Caco-2 (cell line): ENCODE data around the gene NUP93. TPM values are rescaled to one million over a fixed set of nuclear protein-coding genes. Genes with fewer than 3 reads are reported as not detected.

ENCODE experiments used
- BruUV-seq: library from RNA; stranded (reverse); fragments of 400-500 nt; replicated peaks from 2 replicates; lab custom pipeline; 2021; lab: Mats Ljungman, UMichigan
- CTCF ChIA-PET: fragments of 300-600 bp; sonication (Branson Sonifier 250); formaldehyde crosslinking; loops from one replicate; lab custom pipeline; 2022; ENCODE audit warnings: antibody characterized with exemption; lab: Charles Lee
- POLR2A ChIA-PET: fragments of 300-600 bp; sonication (Branson Sonifier 250); formaldehyde crosslinking; loops from one replicate; lab custom pipeline; 2022; ENCODE audit warnings: antibody characterized with exemption; lab: Charles Lee
- DNase-seq, 2 experiments: peaks; one replicate each; pipeline versions ENCODE4 v3.0.0 to v3.0.0-alpha.2; 2020 to 2022
- H3K27me3 ChIP-seq: replicated peaks from 2 replicates; pipeline ENCODE4 v1.6.0; 2011; ENCODE audit warnings: low read length; ENCODE audit not compliant: control insufficient read depth, insufficient read depth
- H3K36me3 ChIP-seq: 2 replicates; pipeline ENCODE4 v1.5.1; 2011; ENCODE audit warnings: low read length; ENCODE audit not compliant: control insufficient read depth, insufficient read depth
- H3K4me1 ChIP-seq: fragments of 250-450 bp; sonication (Bioruptor Pico); 2 replicates; pipeline ENCODE4 v1.5.1; 2020; ENCODE audit warnings: mild to moderate bottlenecking
- H3K4me3 ChIP-seq: 2 replicates; pipeline ENCODE4 v1.5.1; 2011; ENCODE audit warnings: low read depth, mild to moderate bottlenecking, control low read depth, low read length
- H3K9me3 ChIP-seq: fragments of 250-450 bp; sonication (Bioruptor Pico); 2 replicates; pipeline ENCODE4 v1.5.1; 2020; ENCODE audit warnings: mild to moderate bottlenecking, moderate library complexity
- H3K27ac Mint-ChIP-seq: one replicate; pipeline ENCODE4 v1.8.0; 2022; ENCODE audit warnings: mixed read lengths; ENCODE audit not compliant: unreplicated experiment
- H3K27me3 Mint-ChIP-seq: one replicate; pipeline ENCODE4 v1.8.0; 2022; ENCODE audit warnings: mixed read lengths; ENCODE audit not compliant: insufficient read depth, unreplicated experiment
- H3K36me3 Mint-ChIP-seq: one replicate; pipeline ENCODE4 v1.8.0; 2022; ENCODE audit warnings: mild to moderate bottlenecking, mixed read lengths; ENCODE audit not compliant: insufficient read depth, unreplicated experiment
- H3K4me1 Mint-ChIP-seq: one replicate; pipeline ENCODE4 v1.8.0; 2022; ENCODE audit warnings: low read depth, mixed read lengths; ENCODE audit not compliant: unreplicated experiment
- H3K4me3 Mint-ChIP-seq: one replicate; pipeline ENCODE4 v1.8.0; 2022; ENCODE audit warnings: mild to moderate bottlenecking, moderate library complexity, mixed read lengths; ENCODE audit not compliant: unreplicated experiment
- H3K9me3 Mint-ChIP-seq: one replicate; pipeline ENCODE4 v1.8.0; 2022; ENCODE audit warnings: mixed read lengths; ENCODE audit not compliant: unreplicated experiment
- CTCF ChIP-seq, 2 experiments: fragments of 200-600 bp in 1 of 2; IDR thresholded peaks; 1 replicate in 1 of 2; 2 replicates in 1 of 2; pipeline versions ENCODE4 v1.5.1 to v1.8.0; 2011 to 2022; ENCODE audit warnings: antibody characterized with exemption in 1 of 2, control low read depth in 1 of 2, inconsistent platforms in 1 of 2, low read depth in 1 of 2, low read length in 1 of 2, mild to moderate bottlenecking in 1 of 2, moderate library complexity in 1 of 2; ENCODE audit not compliant: insufficient read depth in 1 of 2, severe bottlenecking in 1 of 2, unreplicated experiment in 1 of 2
- intact Hi-C: fragments of 100-400 bp; cut with micrococcal nuclease; formaldehyde crosslinking; loops from one replicate; pipeline ENCODE4 v1.10.0; 2022; ENCODE audit not compliant: unreplicated experiment
- total RNA-seq: library from RNA; stranded (reverse); gene quantifications from 2 replicates; pipeline ENCODE4 v1.2.3, GENCODE V29; 2022

Gene NUP93
- total RNA-seq, 1 experiment from 2014 or later, result 148 TPM

- intact Hi-C loops, result no loop called here
- Mint-ChIP-seq H3K4me3 (no peak overlapping the region), H3K27ac (no peak overlapping the region), H3K36me3 (peaks cover 6% of the 10 kb centered on the region), H3K9me3 (no peaks in the 10 kb centered on the region), H3K27me3 (no peaks in the 10 kb centered on the region), H3K4me1 (no peaks in the 10 kb centered on the region)
- no peak for DNase-seq
- H3K27me3 ChIP-seq, result no peaks in the 10 kb centered on the region
- ChIA-PET POLR2A (interaction anchor here (0.6 kb wide), 1 partner anchor 24 kb away, joined by 6 read pairs; no protein-coding TSS in a partner anchor), CTCF (interaction anchor here (0.5 to 0.6 kb wide), 3 partner anchors 13 to 777 kb away, joined by 3 to 7 read pairs (median 4); no protein-coding TSS in a partner anchor)
- BruUV-seq, result no TSS peak
- no peaks in the 10 kb centered on the region for H3K4me1 ChIP-seq
- no peak overlapping the region for H3K4me3 ChIP-seq
- no peaks in the 10 kb centered on the region for H3K9me3 ChIP-seq
- TF ChIP-seq CTCF (IDR thresholded peaks at IDR 0.05; ENCODE audit: insufficient read depth in 1 of 2, low read depth in 1 of 2, low read length in 1 of 2, severe bottlenecking in 1 of 2, unreplicated experiment in 1 of 2), result no peak
- no peaks in the 10 kb centered on the region for H3K36me3 ChIP-seq
Observed at GRCh38 chr16:56878282-56878854, 148.4 kb downstream of the NUP93 start.

GRCh38 chr16:56879276-56879675 is 149.3 kb downstream of the NUP93 start:
- no peak for TF ChIP-seq CTCF (IDR thresholded peaks at IDR 0.05; ENCODE audit: insufficient read depth in 1 of 2, low read depth in 1 of 2, low read length in 1 of 2, severe bottlenecking in 1 of 2, unreplicated experiment in 1 of 2)
- BruUV-seq, result no TSS peak
- DNase-seq, result no peak
- no peak overlapping the region for H3K4me3 ChIP-seq
- intact Hi-C loops, result no loop called here
- ChIA-PET POLR2A (no interaction called here), CTCF (interaction anchor here (0.6 kb wide), 2 partner anchors 12 to 776 kb away, joined by 3 to 4 read pairs; no protein-coding TSS in a partner anchor)
- peaks cover 6% of the 10 kb centered on the region for H3K36me3 Mint-ChIP-seq
- no peaks in the 10 kb centered on the region for H3K27me3 Mint-ChIP-seq
- H3K27me3 ChIP-seq, result no peaks in the 10 kb centered on the region
- no peaks in the 10 kb centered on the region for H3K4me1 Mint-ChIP-seq
- H3K9me3 ChIP-seq, result no peaks in the 10 kb centered on the region
- H3K27ac Mint-ChIP-seq, result no peak overlapping the region
- no peaks in the 10 kb centered on the region for H3K36me3 ChIP-seq
- H3K9me3 Mint-ChIP-seq, result no peaks in the 10 kb centered on the region
- no peak overlapping the region for H3K4me3 Mint-ChIP-seq
- H3K4me1 ChIP-seq, result no peaks in the 10 kb centered on the region

- no peak for TF ChIP-seq CTCF (IDR thresholded peaks at IDR 0.05; ENCODE audit: insufficient read depth in 1 of 2, low read depth in 1 of 2, low read length in 1 of 2, severe bottlenecking in 1 of 2, unreplicated experiment in 1 of 2)
- no peaks in the 10 kb centered on the region for H3K9me3 ChIP-seq
- POLR2A ChIA-PET, result no interaction called here
Observed at GRCh38 chr16:56880176-56880575, 150.2 kb downstream of the NUP93 start.

More at GRCh38 chr16:56880176-56880575, 150.2 kb downstream of the NUP93 start:
- H3K4me1 ChIP-seq, result no peaks in the 10 kb centered on the region
- Mint-ChIP-seq H3K9me3 (no peaks in the 10 kb centered on the region), H3K4me3 (no peak overlapping the region), H3K27me3 (no peaks in the 10 kb centered on the region), H3K27ac (no peak overlapping the region), H3K4me1 (no peaks in the 10 kb centered on the region), H3K36me3 (peaks cover 1% of the 10 kb centered on the region)
- H3K4me3 ChIP-seq, result no peak overlapping the region
- CTCF ChIA-PET, result no interaction called here
- BruUV-seq, result no TSS peak
- H3K36me3 ChIP-seq, result no peaks in the 10 kb centered on the region
- DNase-seq, result no peak
- no peaks in the 10 kb centered on the region for H3K27me3 ChIP-seq
- intact Hi-C loops, result no loop called here
